SU-DHL-6 (cell line): Measurements from ENCODE around the gene HHIP.
A peak's percentile ranks its signal among the peaks of the same experiment; 100 is the strongest.

Source experiments
- H2AFZ ChIP-seq: fragments of 200-600 bp; sonication (generic); 2 replicates; pipeline ENCODE4 v1.6.1; 2014; ENCODE audit warnings: low read depth, mild to moderate bottlenecking, moderate library complexity, mixed read lengths, antibody characterized with exemption, low read length; ENCODE audit not compliant: severe bottlenecking
- H3F3A ChIP-seq: fragments of 200-600 bp; shearing (Covaris generic); 2 replicates; pipeline ENCODE4 v1.6.0; 2016; ENCODE audit warnings: antibody characterized with exemption, mild to moderate bottlenecking; ENCODE audit not compliant: insufficient read depth
- H3K27ac ChIP-seq: fragments of 200-600 bp; sonication (generic); 2 replicates; pipeline ENCODE4 v1.5.1; 2016; ENCODE audit warnings: low read depth, mild to moderate bottlenecking, low read length, moderate library complexity, mixed read lengths
- H3K27me3 ChIP-seq: fragments of 200-600 bp; sonication (generic), shearing (Covaris generic); 2 replicates; pipeline ENCODE4 v1.6.0; 2014; ENCODE audit warnings: mild to moderate bottlenecking, low read length
- H3K36me3 ChIP-seq: fragments of 200-600 bp; sonication (generic); 2 replicates; pipeline ENCODE4 v1.6.1; 2014; ENCODE audit warnings: mild to moderate bottlenecking, low read length, mixed read lengths
- H3K4me2 ChIP-seq: fragments of 300-600, 200-600 bp; shearing (Covaris generic), sonication (generic); 2 replicates; pipeline ENCODE4 v1.6.0; 2014; ENCODE audit warnings: low read length, low read depth, mild to moderate bottlenecking; ENCODE audit not compliant: poor library complexity, severe bottlenecking
- H3K4me3 ChIP-seq: fragments of 200-600 bp; sonication (generic); 2 replicates; pipeline ENCODE4 v1.5.1; 2014; ENCODE audit warnings: antibody characterized with exemption, low read length, mild to moderate bottlenecking, mixed read lengths; ENCODE audit not compliant: insufficient read depth, poor library complexity, severe bottlenecking
- H3K79me2 ChIP-seq: fragments of 200-600 bp; sonication (generic); 2 replicates; pipeline ENCODE4 v1.6.1; 2014; ENCODE audit warnings: mild to moderate bottlenecking, low read length, moderate library complexity; ENCODE audit not compliant: insufficient read depth
- H3K9ac ChIP-seq: fragments of 200-600 bp; sonication (generic); 2 replicates; pipeline ENCODE4 v1.7.0; 2014; ENCODE audit warnings: mild to moderate bottlenecking, low read length
- H3K9me2 ChIP-seq: fragments of 200-600 bp; sonication (generic); replicated peaks from 2 replicates; pipeline ENCODE4 v1.6.1; 2014; ENCODE audit warnings: low read length; ENCODE audit not compliant: insufficient read depth
- H3K9me3 ChIP-seq: fragments of 200-600 bp; sonication (generic); 2 replicates; pipeline ENCODE4 v1.6.1; 2014; ENCODE audit warnings: low read length, mixed read lengths; ENCODE audit not compliant: insufficient read depth
- H4K20me1 ChIP-seq: fragments of 200-600 bp; sonication (generic); 2 replicates; pipeline ENCODE4 v1.6.1; 2014; ENCODE audit warnings: low read depth, mild to moderate bottlenecking, antibody characterized with exemption, low read length, moderate library complexity, mixed read lengths
- CTCF ChIP-seq: fragments of 200-600 bp; sonication (generic); IDR thresholded peaks from one replicate; pipeline ENCODE4 v1.5.1; 2017; ENCODE audit warnings: antibody characterized with exemption, mild to moderate bottlenecking, low read length, moderate library complexity; ENCODE audit not compliant: insufficient read depth, poor library complexity, severe bottlenecking
- EZH2phosphoT487 ChIP-seq: fragments of 200-600 bp; sonication (generic), shearing (Covaris generic); conservative IDR thresholded peaks from 2 replicates; pipeline ENCODE4 v1.6.1; 2018; ENCODE audit warnings: mild to moderate bottlenecking, antibody characterized with exemption, low read length, moderate library complexity, mixed read lengths

HHIP gene

DNA sequence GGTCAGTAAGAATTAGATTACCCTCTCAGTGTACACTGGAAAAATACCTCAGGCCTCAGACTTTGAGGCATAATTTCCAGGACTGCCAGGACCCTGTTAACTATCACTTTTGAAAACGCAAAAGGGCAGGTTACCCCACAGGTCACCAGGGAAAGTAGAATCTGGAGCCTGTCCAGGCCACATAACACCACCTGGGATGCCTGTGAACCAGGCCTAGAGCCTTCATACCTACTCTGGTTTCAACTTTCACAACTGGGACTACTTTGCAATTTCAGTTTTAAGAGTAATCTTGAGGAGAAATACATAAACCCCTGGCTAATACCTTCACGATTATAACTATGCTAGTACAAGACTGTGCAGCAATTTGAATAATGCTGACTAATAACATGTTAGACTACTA, 132.4 kb downstream of the HHIP start:
- no peak overlapping the region for H3K27ac ChIP-seq

DNA sequence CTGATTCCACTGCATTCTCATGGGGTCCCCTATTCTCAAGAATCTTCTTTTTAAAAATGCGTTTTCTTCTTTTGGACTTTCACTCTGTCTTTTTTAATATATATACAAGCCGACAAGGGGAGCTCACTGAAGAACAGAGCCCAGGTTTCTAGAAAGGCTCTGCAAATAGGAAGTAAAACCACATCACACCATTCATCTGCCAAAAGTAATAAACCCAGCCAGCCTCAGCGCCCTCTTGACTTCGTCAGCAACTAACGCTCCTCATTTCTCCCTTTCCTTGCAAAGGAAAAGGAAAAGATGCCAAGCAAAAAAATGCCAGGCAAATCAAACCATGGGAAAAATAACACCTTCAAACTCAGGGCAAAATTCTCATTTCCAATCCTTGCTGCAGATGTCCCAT, 136.4 kb downstream of the HHIP start:
- no peaks in the 10 kb centered on the region for H3K27me3 ChIP-seq
- H3K4me2 ChIP-seq = no peak overlapping the region
- H3K27ac ChIP-seq = no peak overlapping the region
- H3K79me2 ChIP-seq = no peaks in the 10 kb centered on the region
- H3F3A ChIP-seq = no peaks in the 10 kb centered on the region
- H2AFZ ChIP-seq = no peak overlapping the region
- H4K20me1 ChIP-seq = no peaks in the 10 kb centered on the region
- H3K9me2 ChIP-seq = no peaks in the 10 kb centered on the region
- H3K4me3 ChIP-seq = no peak overlapping the region
- no peaks in the 10 kb centered on the region for H3K9me3 ChIP-seq
- H3K9ac ChIP-seq = no peak overlapping the region
- H3K36me3 ChIP-seq = no peaks in the 10 kb centered on the region
- TF ChIP-seq CTCF = no peak
- no peak for TF ChIP-seq EZH2phosphoT487

More for the DNA sequence above, 132.4 kb downstream of the HHIP start:
- H2AFZ ChIP-seq = no peak overlapping the region
- H3K36me3 ChIP-seq = no peaks in the 10 kb centered on the region
- no peaks in the 10 kb centered on the region for H3K27me3 ChIP-seq
- TF ChIP-seq CTCF (no peak), EZH2phosphoT487 (no peak)
- no peaks in the 10 kb centered on the region for H3K9me3 ChIP-seq
- no peak overlapping the region for H3K4me3 ChIP-seq
- H3K9me2 ChIP-seq = no peaks in the 10 kb centered on the region
- H3K79me2 ChIP-seq = no peaks in the 10 kb centered on the region
- no peak overlapping the region for H3K4me2 ChIP-seq
- no peaks in the 10 kb centered on the region for H4K20me1 ChIP-seq
- H3K9ac ChIP-seq = no peak overlapping the region
- H3F3A ChIP-seq = no peaks in the 10 kb centered on the region

GRCh38 chr4:144785961-144786360, 140.0 kb downstream of the HHIP start:
- H3K9ac ChIP-seq = no peak overlapping the region
- H3K79me2 ChIP-seq = no peaks in the 10 kb centered on the region
- no peaks in the 10 kb centered on the region for H3K27me3 ChIP-seq
- no peak overlapping the region for H3K4me2 ChIP-seq
- H4K20me1 ChIP-seq = no peaks in the 10 kb centered on the region
- H3K4me3 ChIP-seq = no peak overlapping the region
- no peaks in the 10 kb centered on the region for H3K9me2 ChIP-seq
- no peaks in the 10 kb centered on the region for H3F3A ChIP-seq
- H3K27ac ChIP-seq = no peak overlapping the region
- no peak for TF ChIP-seq EZH2phosphoT487
- no peaks in the 10 kb centered on the region for H3K9me3 ChIP-seq
- H3K36me3 ChIP-seq = no peaks in the 10 kb centered on the region
- H2AFZ ChIP-seq = no peak overlapping the region

DNA sequence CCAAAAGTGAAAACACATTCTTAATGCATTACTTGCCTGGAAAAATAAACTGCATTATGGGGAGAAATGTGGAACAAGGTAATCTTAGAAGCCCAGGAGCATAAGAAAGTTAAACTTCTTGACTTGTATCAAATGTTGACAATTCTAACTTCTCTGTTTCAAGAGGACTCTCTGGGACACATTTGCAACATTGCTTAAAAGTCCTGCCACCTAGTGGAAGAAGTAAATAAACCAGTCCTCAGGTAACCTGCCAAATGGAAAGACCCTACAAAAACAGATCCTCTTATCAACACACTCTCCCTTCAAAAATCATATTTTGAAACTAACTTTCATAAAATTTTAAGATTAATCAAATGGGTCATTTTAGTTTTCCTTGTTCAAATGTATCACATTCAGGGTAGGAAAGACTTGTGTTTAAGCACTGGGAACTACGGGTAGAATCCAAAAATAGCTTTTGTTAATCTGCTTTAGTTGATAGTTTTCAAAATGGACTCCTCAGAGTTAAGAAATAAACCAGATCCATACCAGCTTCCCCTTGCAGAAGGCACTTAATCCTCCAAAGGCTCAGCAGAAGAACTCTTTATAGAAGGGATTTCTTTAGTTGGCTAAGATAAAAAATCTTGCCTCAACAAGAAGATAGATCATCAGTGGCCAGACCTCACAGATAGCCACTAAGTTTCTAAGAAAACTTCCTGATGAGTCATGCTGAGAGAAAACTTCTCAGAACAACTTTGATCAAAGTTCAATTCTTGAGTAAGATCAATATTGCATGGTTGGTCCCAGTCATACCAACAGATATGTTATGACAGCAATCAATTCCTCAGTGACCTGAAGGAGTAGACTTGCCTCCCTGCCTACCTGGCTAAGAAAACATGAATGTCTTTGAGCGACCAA, 141.7 kb downstream of the HHIP start:
- H3K4me2 ChIP-seq = no peak overlapping the region
- H4K20me1 ChIP-seq = no peaks in the 10 kb centered on the region
- H2AFZ ChIP-seq = no peak overlapping the region
- TF ChIP-seq EZH2phosphoT487 = no peak
- TF ChIP-seq CTCF = peak; percentile 42
- H3K4me3 ChIP-seq = no peak overlapping the region
- H3K79me2 ChIP-seq = no peaks in the 10 kb centered on the region
- H3K27me3 ChIP-seq = no peaks in the 10 kb centered on the region
- H3K9me2 ChIP-seq = no peaks in the 10 kb centered on the region
- H3K9me3 ChIP-seq = no peaks in the 10 kb centered on the region
- H3K36me3 ChIP-seq = no peaks in the 10 kb centered on the region
- no peak overlapping the region for H3K9ac ChIP-seq
- H3K27ac ChIP-seq = no peak overlapping the region
- H3F3A ChIP-seq = no peaks in the 10 kb centered on the region
